ENCODE data around the gene TEP1. TPM values are rescaled to one million over a fixed set of nuclear protein-coding genes. Genes with fewer than 3 reads are reported as not detected.
A peak's percentile ranks its signal among the peaks of the same experiment; 100 is the strongest.

Gene TEP1
- total RNA-seq, 1 donor: 17.3 TPM

DNA sequence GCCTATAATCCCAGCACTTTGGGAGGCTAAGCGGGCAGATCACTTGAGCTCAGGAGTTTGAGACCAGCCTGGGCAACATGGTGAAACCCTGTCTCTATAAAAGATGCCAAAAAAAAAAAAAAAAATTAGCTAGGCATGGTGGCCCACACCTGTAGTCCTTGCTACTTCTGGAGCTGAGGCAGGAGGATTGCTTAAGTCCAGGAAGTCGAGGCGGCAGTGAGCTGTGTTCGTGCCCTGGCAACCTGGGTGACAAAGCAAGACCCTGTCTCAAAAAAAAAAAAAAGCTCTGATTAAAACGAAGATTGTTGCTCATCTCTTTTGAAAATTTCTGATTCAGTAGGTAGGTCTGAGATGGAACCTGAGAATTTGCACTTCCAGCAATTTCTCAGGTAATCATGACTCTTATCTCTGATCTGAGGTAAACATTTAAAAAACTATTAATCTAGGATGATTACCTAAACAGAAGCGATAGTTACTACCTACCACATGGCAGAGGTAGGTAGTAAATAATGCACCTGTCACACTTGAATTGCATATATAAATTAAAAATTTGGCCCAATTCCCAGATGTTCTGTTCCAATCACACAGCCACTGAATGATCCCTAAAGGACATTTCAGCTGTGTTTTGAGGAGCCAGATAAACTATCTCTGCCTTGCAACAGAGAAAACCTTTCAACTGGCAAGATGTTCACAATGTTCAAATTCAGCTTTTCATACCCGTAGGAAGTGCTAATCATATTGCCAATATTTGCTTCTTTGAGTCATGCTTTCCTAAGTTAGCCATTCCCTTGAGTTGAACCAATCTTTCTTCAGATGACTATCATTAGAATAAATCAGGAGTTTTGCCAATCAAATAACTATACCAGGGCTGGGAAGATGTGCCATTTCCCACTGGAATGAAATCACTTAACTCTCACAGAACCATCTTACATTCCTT is 4.2 kb upstream of the TEP1 start:
- Histone ChIP-seq H3K27me3 (ENCODE audit: insufficient read depth, low read length) (no peaks in the 10 kb centered on the region), H3K4me1 (ENCODE audit: insufficient read depth, low read length) (peaks cover 34% of the 10 kb centered on the region), H3K4me3 (ENCODE audit: low read length) (no peak overlapping the region), H3K9me3 (ENCODE audit: low read depth, low read length) (no peaks in the 10 kb centered on the region)

DNA sequence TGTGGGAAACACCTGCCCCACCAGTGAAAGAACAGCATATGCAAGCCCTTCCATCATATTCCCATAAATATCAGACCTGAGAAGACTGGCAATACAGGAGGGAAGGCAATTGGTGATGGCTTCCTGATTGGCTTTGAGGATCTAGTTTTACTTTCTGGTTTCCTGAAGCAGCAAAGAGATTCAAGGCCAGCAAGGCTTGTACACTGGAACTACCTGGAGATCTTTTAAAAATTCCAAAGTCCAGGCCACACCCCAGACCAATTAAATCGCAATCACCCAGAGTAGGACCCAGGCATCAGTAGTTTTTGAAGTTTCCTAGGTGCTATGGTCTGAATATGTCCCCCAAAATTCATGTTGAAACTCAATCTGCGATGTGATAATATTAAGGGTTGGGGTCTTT is 2.9 kb upstream of the TEP1 start:
- Histone ChIP-seq H3K4me3 (ENCODE audit: low read length) (no peak overlapping the region), H3K9me3 (ENCODE audit: low read depth, low read length) (no peaks in the 10 kb centered on the region), H3K4me1 (ENCODE audit: insufficient read depth, low read length) (peaks cover 45% of the 10 kb centered on the region), H3K27me3 (ENCODE audit: insufficient read depth, low read length) (no peaks in the 10 kb centered on the region)

DNA sequence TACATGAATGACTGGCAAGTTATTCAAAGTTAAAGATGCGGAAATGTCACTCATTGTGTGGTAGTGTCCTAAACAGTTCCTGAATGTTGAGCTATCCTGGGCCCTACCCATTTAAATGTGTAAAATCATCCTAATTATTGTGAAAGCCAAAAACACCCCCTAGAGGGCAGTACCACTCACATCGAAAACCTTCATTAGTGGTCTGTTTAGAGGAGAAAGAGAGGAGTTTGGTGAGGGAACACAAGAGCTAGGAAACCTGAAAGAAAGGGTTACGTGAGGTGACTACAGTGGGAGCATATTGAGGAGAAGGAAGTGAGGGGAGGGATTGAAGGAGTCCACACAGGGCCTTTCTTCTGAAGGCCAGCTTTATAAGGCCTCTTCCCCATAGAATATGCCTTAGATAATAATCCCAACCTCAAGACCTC is 2.5 kb upstream of the TEP1 start:
- Histone ChIP-seq H3K27me3 (ENCODE audit: insufficient read depth, low read length) (no peaks in the 10 kb centered on the region), H3K4me3 (ENCODE audit: low read length) (no peak overlapping the region), H3K4me1 (ENCODE audit: insufficient read depth, low read length) (peaks cover 49% of the 10 kb centered on the region), H3K9me3 (ENCODE audit: low read depth, low read length) (no peaks in the 10 kb centered on the region)

DNA sequence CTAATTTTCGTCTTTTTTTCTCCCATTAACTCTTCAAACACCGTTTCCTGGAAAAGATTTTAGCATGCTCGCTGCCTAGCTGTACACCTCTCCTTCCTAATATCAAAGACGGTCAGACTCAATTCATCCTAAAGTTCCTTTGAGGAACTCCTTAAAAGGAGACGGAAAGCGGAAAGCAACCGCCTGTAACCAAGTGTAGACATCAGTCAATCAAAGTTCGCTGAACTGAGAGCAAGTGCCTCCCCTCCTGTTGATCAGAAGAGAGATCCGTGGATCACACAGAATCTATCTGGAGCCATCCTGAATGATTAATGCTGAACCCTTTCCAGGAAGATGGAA is 412 bp upstream of the TEP1 start:
- Histone ChIP-seq H3K27me3 (ENCODE audit: insufficient read depth, low read length) (no peaks in the 10 kb centered on the region), H3K4me3 (ENCODE audit: low read length) (peak overlapping the region; percentile 72), H3K4me1 (ENCODE audit: insufficient read depth, low read length) (peaks cover 46% of the 10 kb centered on the region), H3K9me3 (ENCODE audit: low read depth, low read length) (no peaks in the 10 kb centered on the region)

DNA sequence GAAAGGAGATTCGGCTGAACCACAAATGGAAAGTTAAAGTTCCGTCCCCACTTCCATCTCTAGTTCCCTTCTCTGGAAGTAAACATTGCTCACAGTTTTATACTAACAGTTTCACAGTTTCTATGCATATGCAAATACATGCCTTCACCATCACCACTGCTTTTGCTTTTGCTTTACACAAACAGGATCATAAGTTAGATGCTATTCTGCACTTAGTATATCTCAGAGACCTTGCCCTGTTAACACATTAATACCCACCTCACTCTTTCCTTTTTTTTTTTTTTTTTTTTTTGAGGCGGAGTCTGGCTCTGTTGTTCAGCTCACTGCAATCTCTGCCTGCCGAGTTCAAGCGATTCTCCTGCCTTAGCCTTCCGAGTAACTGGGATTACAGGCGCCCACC is 890 bp downstream of the TEP1 start:
- Histone ChIP-seq H3K4me1 (ENCODE audit: insufficient read depth, low read length) (peaks cover 46% of the 10 kb centered on the region), H3K4me3 (ENCODE audit: low read length) (peak overlapping the region; percentile 72), H3K27me3 (ENCODE audit: insufficient read depth, low read length) (no peaks in the 10 kb centered on the region), H3K9me3 (ENCODE audit: low read depth, low read length) (no peaks in the 10 kb centered on the region)

DNA sequence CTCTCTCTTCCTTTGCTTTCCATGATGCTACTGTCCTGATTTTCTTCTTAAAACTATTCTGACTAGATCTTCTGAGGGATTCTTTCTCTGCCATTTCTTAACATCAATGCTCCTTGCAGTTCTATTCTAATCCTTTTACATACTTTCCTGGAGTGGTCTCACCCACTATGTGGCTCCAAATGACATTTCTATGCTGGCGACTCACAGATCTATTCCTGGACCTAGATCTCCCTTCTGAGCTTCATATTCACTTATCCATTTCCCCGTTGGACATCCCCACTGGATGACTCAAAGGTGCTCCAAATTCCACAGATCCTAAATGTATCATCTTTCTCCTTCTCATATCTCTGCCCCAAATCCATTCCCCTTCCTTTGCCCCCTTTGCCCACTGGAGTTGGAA is 4.1 kb downstream of the TEP1 start:
- Histone ChIP-seq H3K9me3 (ENCODE audit: low read depth, low read length) (no peaks in the 10 kb centered on the region), H3K4me1 (ENCODE audit: insufficient read depth, low read length) (peaks cover 22% of the 10 kb centered on the region), H3K27me3 (ENCODE audit: insufficient read depth, low read length) (no peaks in the 10 kb centered on the region), H3K4me3 (ENCODE audit: low read length) (no peak overlapping the region)

DNA sequence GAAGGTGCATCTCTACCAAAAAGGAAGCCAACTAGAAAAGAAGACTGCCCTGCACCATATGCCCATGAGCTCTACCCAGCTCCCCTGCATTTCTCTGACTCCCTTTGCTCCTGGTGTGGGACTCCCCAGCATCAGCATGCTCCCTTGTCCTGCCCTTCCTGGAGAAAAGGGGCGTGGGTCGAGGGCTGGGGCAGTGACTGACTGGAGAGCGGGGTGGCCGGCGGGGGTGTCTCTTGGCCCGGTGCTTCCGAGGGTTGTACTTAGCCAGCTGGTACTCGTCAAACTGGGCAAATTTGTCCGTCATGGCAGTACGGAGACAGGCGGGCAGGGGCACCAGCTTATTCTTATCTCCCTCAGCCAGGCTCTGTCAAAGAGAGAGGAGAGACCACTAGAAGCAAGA is 9.8 kb downstream of the TEP1 start:
- no peaks in the 10 kb centered on the region for H3K4me1 ChIP-seq (ENCODE audit: insufficient read depth, low read length)
- H3K9me3 ChIP-seq (ENCODE audit: low read depth, low read length): no peaks in the 10 kb centered on the region
- H3K4me3 ChIP-seq (ENCODE audit: low read length): no peak overlapping the region
- H3K27me3 ChIP-seq (ENCODE audit: insufficient read depth, low read length): no peaks in the 10 kb centered on the region

DNA sequence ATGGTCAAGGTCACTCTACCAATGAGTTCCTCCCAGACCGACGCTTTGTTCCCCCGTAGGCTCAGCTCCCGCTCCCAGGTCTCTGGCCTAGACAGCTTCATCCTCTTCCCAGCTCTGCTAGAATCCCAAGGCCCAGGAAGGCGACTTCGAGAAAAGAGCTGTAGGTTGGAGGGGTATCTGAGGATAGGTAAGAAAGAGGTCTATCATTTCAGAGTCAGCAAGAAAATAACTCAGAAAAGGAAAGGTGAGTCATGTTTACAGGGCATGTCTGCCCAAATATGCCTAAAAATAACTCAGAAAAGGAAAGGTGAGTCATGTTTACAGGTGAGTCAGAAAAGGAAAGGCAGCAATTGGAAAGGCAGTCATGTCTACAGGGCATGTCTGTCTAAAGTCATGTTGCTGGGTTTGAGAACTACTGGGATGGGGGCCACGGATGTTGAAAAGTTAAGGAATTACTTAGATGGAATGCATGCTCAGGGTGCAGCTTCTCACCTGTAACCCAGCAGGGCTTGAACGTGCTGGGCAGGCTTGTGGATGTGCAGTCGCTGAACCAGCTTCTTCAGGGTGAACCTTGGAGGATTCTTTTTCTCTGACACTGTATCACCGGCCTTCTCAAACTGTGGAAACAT is 12.2 kb downstream of the TEP1 start:
- H3K4me1 ChIP-seq (ENCODE audit: insufficient read depth, low read length): no peaks in the 10 kb centered on the region
- no peaks in the 10 kb centered on the region for H3K27me3 ChIP-seq (ENCODE audit: insufficient read depth, low read length)
- no peaks in the 10 kb centered on the region for H3K9me3 ChIP-seq (ENCODE audit: low read depth, low read length)
- H3K4me3 ChIP-seq (ENCODE audit: low read length): no peak overlapping the region

DNA sequence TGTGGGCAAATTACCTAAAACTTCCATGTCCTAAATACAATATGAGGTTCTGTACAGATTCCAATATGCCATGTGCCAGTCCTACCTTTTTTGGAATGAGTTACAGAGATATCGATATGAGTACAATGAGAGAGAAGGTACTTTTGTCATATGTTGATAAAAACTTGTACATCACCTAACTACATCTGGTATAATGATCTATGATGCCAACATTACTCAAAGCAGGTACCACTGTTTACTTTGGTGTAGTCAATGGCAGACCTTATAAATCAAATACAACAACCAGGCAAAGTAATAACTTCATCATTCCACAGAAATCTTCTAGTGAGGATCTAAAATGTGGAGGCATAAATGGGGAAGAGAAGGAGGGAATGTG is 12.7 kb downstream of the TEP1 start:
- no peaks in the 10 kb centered on the region for H3K9me3 ChIP-seq (ENCODE audit: low read depth, low read length)
- no peak overlapping the region for H3K4me3 ChIP-seq (ENCODE audit: low read length)
- no peaks in the 10 kb centered on the region for H3K27me3 ChIP-seq (ENCODE audit: insufficient read depth, low read length)
- no peaks in the 10 kb centered on the region for H3K4me1 ChIP-seq (ENCODE audit: insufficient read depth, low read length)

DNA sequence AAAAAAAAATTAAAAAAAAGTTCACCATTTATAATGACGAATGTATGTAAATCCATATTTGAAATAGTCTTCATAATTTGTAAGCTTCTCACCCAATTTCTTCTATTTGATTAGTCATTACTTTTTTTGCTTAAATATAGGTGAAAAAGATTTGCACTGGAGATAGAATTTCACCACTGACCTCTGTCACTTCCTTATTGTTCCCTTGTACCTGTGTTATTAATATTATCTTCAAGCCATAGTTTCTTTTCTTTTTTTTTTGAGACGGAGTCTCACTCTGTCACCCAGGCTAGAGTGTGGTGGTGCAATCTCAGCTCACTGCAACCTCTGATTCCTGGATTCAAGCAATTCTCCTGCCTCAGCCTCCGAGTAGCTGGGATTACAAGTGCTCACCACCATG is 15.8 kb downstream of the TEP1 start:
- H3K4me3 ChIP-seq (ENCODE audit: low read length): no peak overlapping the region
- no peaks in the 10 kb centered on the region for H3K4me1 ChIP-seq (ENCODE audit: insufficient read depth, low read length)
- no peaks in the 10 kb centered on the region for H3K27me3 ChIP-seq (ENCODE audit: insufficient read depth, low read length)
- no peaks in the 10 kb centered on the region for H3K9me3 ChIP-seq (ENCODE audit: low read depth, low read length)

DNA sequence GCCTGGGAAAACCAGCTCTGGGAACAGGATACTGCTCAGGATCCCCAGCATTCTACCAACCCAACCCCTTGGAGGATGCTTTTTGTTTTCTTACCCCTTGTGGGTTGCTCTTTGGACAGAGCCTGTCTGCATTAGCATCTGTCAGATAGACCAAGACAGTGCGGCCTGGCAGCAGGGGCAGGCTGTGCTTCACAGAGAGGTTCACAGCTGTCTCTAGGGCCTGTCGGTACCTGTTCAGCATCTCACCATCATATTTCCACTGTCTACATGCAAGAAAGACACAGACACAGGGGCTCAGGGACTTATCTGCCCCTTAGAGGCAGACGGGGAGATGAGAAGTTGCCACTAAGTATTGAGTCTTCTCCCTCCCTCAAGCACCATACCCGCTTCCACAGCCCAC is 21.8 kb downstream of the TEP1 start:
- H3K9me3 ChIP-seq (ENCODE audit: low read depth, low read length): no peaks in the 10 kb centered on the region
- peaks cover 8% of the 10 kb centered on the region for H3K4me1 ChIP-seq (ENCODE audit: insufficient read depth, low read length)
- no peaks in the 10 kb centered on the region for H3K27me3 ChIP-seq (ENCODE audit: insufficient read depth, low read length)
- H3K4me3 ChIP-seq (ENCODE audit: low read length): no peak overlapping the region

DNA sequence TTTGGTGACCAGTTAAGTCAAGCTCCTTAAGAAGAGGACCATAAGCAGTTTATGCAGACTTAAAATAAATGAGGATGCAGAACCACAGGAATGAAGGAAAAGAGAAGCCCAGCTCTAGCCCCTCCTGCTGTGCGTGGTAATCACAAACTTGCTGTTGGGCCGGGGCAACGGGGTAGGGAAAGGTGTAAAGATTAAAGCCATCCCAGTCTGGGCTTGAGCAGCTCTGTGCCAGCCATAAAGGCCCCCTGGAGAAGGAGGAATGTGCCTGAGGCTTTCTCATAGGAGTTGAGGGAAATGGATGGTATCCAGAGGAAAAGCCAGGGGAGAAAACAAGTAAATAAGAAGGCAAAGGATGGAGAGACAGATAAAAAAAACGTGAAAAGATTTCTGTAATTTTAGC is 25.1 kb downstream of the TEP1 start:
- H3K27me3 ChIP-seq (ENCODE audit: insufficient read depth, low read length): no peaks in the 10 kb centered on the region
- H3K9me3 ChIP-seq (ENCODE audit: low read depth, low read length): no peaks in the 10 kb centered on the region
- H3K4me1 ChIP-seq (ENCODE audit: insufficient read depth, low read length): peaks cover 8% of the 10 kb centered on the region
- H3K4me3 ChIP-seq (ENCODE audit: low read length): no peak overlapping the region

DNA sequence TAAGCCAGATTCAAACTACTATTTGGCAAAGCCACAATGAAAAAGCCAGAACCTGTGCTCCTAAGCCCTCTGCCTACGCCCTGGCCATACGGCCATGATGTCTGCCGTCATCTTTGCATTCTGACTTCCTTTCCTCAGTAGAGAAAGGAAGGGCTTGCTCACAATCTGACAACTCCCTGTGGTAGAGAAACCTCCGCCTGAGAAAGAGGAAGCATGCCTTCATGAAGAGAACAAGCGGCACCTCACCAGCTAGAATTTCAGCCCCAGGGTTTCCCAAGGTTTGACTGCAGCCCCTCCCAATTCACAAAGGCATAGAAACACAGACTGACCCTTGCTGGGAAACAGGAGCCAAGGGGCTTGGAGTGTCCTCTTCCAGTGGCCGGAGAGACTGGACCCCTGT is 25.7 kb downstream of the TEP1 start:
- Histone ChIP-seq H3K4me3 (ENCODE audit: low read length) (no peak overlapping the region), H3K9me3 (ENCODE audit: low read depth, low read length) (no peaks in the 10 kb centered on the region), H3K27me3 (ENCODE audit: insufficient read depth, low read length) (no peaks in the 10 kb centered on the region), H3K4me1 (ENCODE audit: insufficient read depth, low read length) (peaks cover 8% of the 10 kb centered on the region)

DNA sequence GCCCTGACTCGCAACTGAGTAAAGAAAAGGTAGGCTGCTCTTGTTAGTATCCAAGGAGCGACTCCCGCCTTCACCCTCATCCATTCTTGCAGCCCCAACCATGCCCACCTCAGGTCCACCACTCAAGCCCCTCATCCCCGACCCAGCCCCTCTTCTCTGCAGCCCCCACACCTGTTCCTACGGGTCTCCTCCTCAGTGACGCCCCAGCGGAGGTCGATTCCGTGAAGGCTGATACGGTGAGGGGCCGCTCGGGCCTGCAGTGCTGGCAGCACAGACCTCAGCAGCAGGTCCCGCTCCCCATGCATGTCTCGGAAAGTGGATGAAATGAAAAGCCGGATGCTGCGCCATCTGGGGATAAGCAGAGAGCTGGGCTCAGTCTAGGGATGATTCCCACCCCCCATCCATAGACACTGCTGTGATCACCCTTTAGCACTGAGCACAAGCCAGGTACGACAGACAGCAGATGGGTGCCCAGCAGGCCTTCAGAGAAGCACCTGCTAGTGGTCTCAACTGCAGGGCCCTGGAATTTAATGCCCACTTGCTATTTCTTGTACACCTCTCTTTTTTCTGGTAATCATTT is 26.9 kb downstream of the TEP1 start:
- Histone ChIP-seq H3K27me3 (ENCODE audit: insufficient read depth, low read length) (no peaks in the 10 kb centered on the region), H3K4me1 (ENCODE audit: insufficient read depth, low read length) (peaks cover 8% of the 10 kb centered on the region), H3K9me3 (ENCODE audit: low read depth, low read length) (no peaks in the 10 kb centered on the region), H3K4me3 (ENCODE audit: low read length) (no peak overlapping the region)

DNA sequence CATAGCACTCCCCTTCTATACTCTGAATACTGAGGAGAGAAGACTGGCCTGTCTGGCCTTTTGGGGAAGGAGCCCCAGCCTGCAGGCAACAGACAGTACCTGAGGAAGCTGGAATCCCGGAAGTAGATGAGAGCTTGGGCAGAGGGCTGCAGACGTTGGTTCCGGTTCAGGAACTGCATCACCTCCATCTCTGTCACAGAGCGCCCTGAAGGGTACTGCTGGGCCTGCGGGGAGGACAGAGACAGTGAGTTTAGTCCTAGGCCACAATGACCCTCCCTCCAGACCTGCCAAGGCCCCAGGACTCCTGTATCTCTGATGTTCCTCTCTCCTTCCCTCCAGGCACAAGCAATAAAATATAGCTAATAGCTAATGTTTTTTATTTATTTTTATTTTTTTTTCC is 28.4 kb downstream of the TEP1 start:
- no peaks in the 10 kb centered on the region for H3K27me3 ChIP-seq (ENCODE audit: insufficient read depth, low read length)

More for the DNA sequence above, 28.4 kb downstream of the TEP1 start:
- Histone ChIP-seq H3K4me3 (ENCODE audit: low read length) (no peak overlapping the region), H3K4me1 (ENCODE audit: insufficient read depth, low read length) (peaks cover 8% of the 10 kb centered on the region), H3K9me3 (ENCODE audit: low read depth, low read length) (no peaks in the 10 kb centered on the region)

All from mononuclear cell (primary cell).